Body of pancreas (tissue), 4 donors: ENCODE data around the gene CSNK2A2.

Source experiments
- POLR2A ChIP-seq, 3 donors: fragments of 450-650 bp; IDR thresholded peaks; one replicate each; pipeline ENCODE4 v1.6.1; 2016; ENCODE audit warnings: antibody characterized with exemption in 3 of 3, mild to moderate bottlenecking in 2 of 3
- TF ChIP-seq, protein P1 (sequence below), 7 experiments: fragments of 450-650 bp in 4 of 7; fragments of 200-600 bp in 3 of 7; sonication (generic) in 3 of 7; IDR thresholded peaks; one replicate each; pipeline ENCODE4 v1.5.1; 2016 to 2019; ENCODE audit warnings: antibody characterized with exemption in 7 of 7

GRCh38 chr16:58138852-58139251, 59.1 kb downstream of the CSNK2A2 start:
- TF ChIP-seq, protein P1, sequence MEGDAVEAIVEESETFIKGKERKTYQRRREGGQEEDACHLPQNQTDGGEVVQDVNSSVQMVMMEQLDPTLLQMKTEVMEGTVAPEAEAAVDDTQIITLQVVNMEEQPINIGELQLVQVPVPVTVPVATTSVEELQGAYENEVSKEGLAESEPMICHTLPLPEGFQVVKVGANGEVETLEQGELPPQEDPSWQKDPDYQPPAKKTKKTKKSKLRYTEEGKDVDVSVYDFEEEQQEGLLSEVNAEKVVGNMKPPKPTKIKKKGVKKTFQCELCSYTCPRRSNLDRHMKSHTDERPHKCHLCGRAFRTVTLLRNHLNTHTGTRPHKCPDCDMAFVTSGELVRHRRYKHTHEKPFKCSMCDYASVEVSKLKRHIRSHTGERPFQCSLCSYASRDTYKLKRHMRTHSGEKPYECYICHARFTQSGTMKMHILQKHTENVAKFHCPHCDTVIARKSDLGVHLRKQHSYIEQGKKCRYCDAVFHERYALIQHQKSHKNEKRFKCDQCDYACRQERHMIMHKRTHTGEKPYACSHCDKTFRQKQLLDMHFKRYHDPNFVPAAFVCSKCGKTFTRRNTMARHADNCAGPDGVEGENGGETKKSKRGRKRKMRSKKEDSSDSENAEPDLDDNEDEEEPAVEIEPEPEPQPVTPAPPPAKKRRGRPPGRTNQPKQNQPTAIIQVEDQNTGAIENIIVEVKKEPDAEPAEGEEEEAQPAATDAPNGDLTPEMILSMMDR (IDR thresholded peaks at IDR 0.05), result no peak
- no peak for TF ChIP-seq POLR2A (IDR thresholded peaks at IDR 0.05)
